Loucy (cell line): ENCODE results near the gene C3orf70.

Experiments
- H2AFZ ChIP-seq: fragments of 200-600 bp; sonication (generic); 2 replicates; pipeline ENCODE4 v1.6.0; 2016; ENCODE audit warnings: antibody characterized with exemption, mild to moderate bottlenecking, low read length, moderate library complexity
- H3F3A ChIP-seq: fragments of 200-600 bp; 2 replicates; pipeline ENCODE4 v1.6.0; 2016; ENCODE audit warnings: antibody characterized with exemption, low read depth, mild to moderate bottlenecking
- H3K27me3 ChIP-seq: fragments of 200-600 bp; sonication (generic); 2 replicates; pipeline ENCODE4 v1.6.1; 2014; ENCODE audit warnings: low read length, mild to moderate bottlenecking; ENCODE audit not compliant: insufficient read depth, poor library complexity, severe bottlenecking
- H3K36me3 ChIP-seq: fragments of 200-600 bp; sonication (generic); 2 replicates; pipeline ENCODE4 v1.6.1; 2016; ENCODE audit warnings: low read length; ENCODE audit not compliant: insufficient read depth
- H3K4me1 ChIP-seq: fragments of 200-600 bp; sonication (generic); 2 replicates; pipeline ENCODE4 v1.5.1; 2014; ENCODE audit warnings: low read length, mild to moderate bottlenecking; ENCODE audit not compliant: insufficient read depth, poor library complexity, severe bottlenecking
- H3K4me2 ChIP-seq: fragments of 200-600 bp; sonication (generic); 2 replicates; pipeline ENCODE4 v1.6.0; 2014; ENCODE audit warnings: antibody characterized with exemption, low read length, low read depth, mild to moderate bottlenecking; ENCODE audit not compliant: poor library complexity, severe bottlenecking
- H3K4me3 ChIP-seq: fragments of 200-600 bp; sonication (generic); 2 replicates; pipeline ENCODE4 v1.5.1; 2014; ENCODE audit warnings: low read length, mild to moderate bottlenecking, mixed read lengths; ENCODE audit not compliant: poor library complexity, severe bottlenecking
- H3K79me2 ChIP-seq: fragments of 200-600 bp; sonication (generic); 2 replicates; pipeline ENCODE4 v1.6.1; 2014; ENCODE audit warnings: low read length; ENCODE audit not compliant: insufficient read depth
- H3K9ac ChIP-seq: fragments of 200-600 bp; sonication (generic); 2 replicates; pipeline ENCODE4 v1.6.0; 2014; ENCODE audit warnings: mild to moderate bottlenecking, low read depth, low read length, moderate library complexity; ENCODE audit not compliant: poor library complexity, severe bottlenecking
- H3K9me2 ChIP-seq: fragments of 200-600 bp; sonication (generic); replicated peaks from 2 replicates; pipeline ENCODE4 v1.6.1; 2016; ENCODE audit warnings: low read depth, low read length, mixed read lengths
- H3K9me3 ChIP-seq: fragments of 200-600 bp; sonication (generic); 2 replicates; pipeline ENCODE4 v1.6.1; 2014; ENCODE audit warnings: mild to moderate bottlenecking, antibody characterized with exemption, low read length, low read depth; ENCODE audit not compliant: insufficient read depth
- H4K20me1 ChIP-seq: fragments of 200-600 bp; sonication (generic); 2 replicates; pipeline ENCODE4 v1.6.0; 2014; ENCODE audit warnings: antibody characterized with exemption, low read length, mild to moderate bottlenecking; ENCODE audit not compliant: insufficient read depth, poor library complexity, severe bottlenecking
- EZH2phosphoT487 ChIP-seq: fragments of 200-600 bp; IDR thresholded peaks from 2 replicates; pipeline ENCODE4 v1.6.1; 2018; ENCODE audit warnings: antibody characterized with exemption, mild to moderate bottlenecking, moderate library complexity, borderline replicate concordance
- TF ChIP-seq, protein P1 (sequence below): fragments of 200-600 bp; sonication (generic); conservative IDR thresholded peaks from 2 replicates; pipeline ENCODE4 v1.5.1; 2014; ENCODE audit warnings: mild to moderate bottlenecking, antibody characterized with exemption, low read length

C3orf70 gene

GRCh38 chr3:185161761-185162160, 8.9 kb upstream of the C3orf70 start:
- Histone ChIP-seq H3K9ac (no peak overlapping the region), H3K36me3 (no peaks in the 10 kb centered on the region), H3K27me3 (no peaks in the 10 kb centered on the region), H3K9me3 (no peaks in the 10 kb centered on the region), H3K4me3 (no peak overlapping the region), H3K9me2 (no peaks in the 10 kb centered on the region), H2AFZ (no peak overlapping the region), H3K4me2 (no peak overlapping the region), H3K79me2 (no peaks in the 10 kb centered on the region), H4K20me1 (no peaks in the 10 kb centered on the region), H3F3A (no peaks in the 10 kb centered on the region), H3K4me1 (no peaks in the 10 kb centered on the region)
- TF ChIP-seq EZH2phosphoT487 = no peak
- TF ChIP-seq, protein P1, sequence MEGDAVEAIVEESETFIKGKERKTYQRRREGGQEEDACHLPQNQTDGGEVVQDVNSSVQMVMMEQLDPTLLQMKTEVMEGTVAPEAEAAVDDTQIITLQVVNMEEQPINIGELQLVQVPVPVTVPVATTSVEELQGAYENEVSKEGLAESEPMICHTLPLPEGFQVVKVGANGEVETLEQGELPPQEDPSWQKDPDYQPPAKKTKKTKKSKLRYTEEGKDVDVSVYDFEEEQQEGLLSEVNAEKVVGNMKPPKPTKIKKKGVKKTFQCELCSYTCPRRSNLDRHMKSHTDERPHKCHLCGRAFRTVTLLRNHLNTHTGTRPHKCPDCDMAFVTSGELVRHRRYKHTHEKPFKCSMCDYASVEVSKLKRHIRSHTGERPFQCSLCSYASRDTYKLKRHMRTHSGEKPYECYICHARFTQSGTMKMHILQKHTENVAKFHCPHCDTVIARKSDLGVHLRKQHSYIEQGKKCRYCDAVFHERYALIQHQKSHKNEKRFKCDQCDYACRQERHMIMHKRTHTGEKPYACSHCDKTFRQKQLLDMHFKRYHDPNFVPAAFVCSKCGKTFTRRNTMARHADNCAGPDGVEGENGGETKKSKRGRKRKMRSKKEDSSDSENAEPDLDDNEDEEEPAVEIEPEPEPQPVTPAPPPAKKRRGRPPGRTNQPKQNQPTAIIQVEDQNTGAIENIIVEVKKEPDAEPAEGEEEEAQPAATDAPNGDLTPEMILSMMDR = no peak

DNA sequence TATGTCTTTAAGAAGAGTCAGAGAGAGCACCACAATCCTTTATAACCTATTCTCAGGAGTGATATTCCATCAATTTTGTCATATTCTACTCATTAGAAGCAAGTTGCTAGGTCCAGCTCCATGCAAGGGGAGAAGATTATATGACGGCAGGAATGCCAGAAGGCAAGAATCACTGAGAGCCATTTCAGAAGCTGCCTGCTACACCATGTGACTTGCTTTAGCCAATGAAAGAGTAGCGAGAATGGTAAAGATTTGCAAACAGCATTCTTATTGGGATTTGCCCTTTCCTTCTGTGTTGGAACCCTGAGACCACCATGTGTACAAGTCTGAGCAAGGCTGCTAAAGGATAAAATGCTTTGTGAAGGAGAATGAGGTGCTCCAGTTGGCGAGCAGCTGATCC, 4.5 kb upstream of the C3orf70 start:
- H3K9me2 ChIP-seq = no peaks in the 10 kb centered on the region
- H3K9ac ChIP-seq = no peak overlapping the region
- H3K9me3 ChIP-seq = no peaks in the 10 kb centered on the region
- H3K27me3 ChIP-seq = no peaks in the 10 kb centered on the region
- H3K4me3 ChIP-seq = no peak overlapping the region
- no peaks in the 10 kb centered on the region for H3K79me2 ChIP-seq
- no peak overlapping the region for H3K4me2 ChIP-seq
- no peaks in the 10 kb centered on the region for H4K20me1 ChIP-seq
- H3K36me3 ChIP-seq = no peaks in the 10 kb centered on the region
- TF ChIP-seq EZH2phosphoT487 = no peak
- TF ChIP-seq, protein P1 = no peak
- no peak overlapping the region for H2AFZ ChIP-seq
- no peaks in the 10 kb centered on the region for H3F3A ChIP-seq
- no peaks in the 10 kb centered on the region for H3K4me1 ChIP-seq

DNA sequence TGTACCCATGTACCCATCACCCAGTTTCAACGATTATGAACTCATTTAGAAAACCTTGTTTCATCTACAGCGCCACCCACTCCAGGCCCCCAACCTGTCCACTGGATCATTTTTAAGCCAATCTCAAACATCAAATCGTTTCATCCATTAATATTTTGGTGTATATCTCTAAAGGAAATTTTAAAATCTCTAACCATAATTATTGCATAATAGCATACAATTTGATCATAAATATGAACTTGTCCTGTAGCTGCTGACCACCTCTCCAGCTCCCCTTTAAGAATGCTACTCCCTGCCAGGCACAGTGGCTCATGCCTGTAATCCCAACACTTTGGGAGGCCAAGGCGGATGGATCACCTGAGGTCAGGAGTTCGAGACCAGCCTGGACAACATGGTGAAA, 2.8 kb upstream of the C3orf70 start:
- no peak overlapping the region for H2AFZ ChIP-seq

DNA sequence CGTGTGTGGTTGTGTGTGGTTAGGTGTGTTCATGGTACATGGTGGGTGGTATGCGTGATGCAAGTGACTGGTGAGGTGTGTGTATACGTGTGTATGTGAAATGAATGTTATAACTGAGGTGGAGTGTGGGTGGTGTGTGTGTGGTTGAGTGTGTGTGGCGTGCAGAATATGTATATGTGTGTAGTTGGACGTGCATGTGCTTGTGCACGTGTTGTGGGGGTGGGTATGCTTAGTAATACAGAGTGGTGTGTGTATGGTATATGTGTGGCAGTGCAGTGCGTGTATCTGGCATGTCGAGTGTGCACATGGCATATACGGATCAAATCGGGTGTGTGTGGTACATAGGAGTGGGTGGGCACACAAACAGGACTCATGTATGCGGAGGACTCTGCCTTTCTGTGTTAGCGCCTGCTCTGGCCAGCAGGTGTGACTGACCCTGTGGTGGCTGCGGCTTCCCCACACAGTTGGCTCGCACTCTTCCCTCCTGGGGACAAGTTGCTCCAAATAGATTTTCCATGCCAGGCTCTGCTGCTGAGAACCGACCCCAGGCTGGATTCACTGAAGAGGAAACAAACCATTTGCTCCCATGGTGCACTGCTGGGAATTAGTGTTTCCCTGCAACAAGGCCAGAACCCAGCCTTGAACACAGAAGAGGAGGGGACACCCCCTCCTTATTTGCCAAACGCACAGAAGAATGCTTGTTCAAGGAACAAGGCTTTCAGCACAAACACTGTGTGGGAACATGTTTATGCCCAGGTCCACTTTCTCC, 1.2 kb upstream of the C3orf70 start:
- no peaks in the 10 kb centered on the region for H3K9me3 ChIP-seq
- no peaks in the 10 kb centered on the region for H3K4me1 ChIP-seq
- no peaks in the 10 kb centered on the region for H3K9me2 ChIP-seq
- H3K4me2 ChIP-seq = no peak overlapping the region
- TF ChIP-seq, protein P1 = no peak
- no peak overlapping the region for H3K4me3 ChIP-seq
- no peaks in the 10 kb centered on the region for H3K79me2 ChIP-seq
- H3K9ac ChIP-seq = no peak overlapping the region
- no peaks in the 10 kb centered on the region for H3K36me3 ChIP-seq
- H3K27me3 ChIP-seq = no peaks in the 10 kb centered on the region
- H4K20me1 ChIP-seq = no peaks in the 10 kb centered on the region
- no peaks in the 10 kb centered on the region for H3F3A ChIP-seq
- no peak overlapping the region for H2AFZ ChIP-seq

More for the DNA sequence above, 2.8 kb upstream of the C3orf70 start:
- Histone ChIP-seq H3K36me3 (no peaks in the 10 kb centered on the region), H3F3A (no peaks in the 10 kb centered on the region), H3K4me1 (no peaks in the 10 kb centered on the region), H4K20me1 (no peaks in the 10 kb centered on the region), H3K9ac (no peak overlapping the region), H3K27me3 (no peaks in the 10 kb centered on the region), H3K9me2 (no peaks in the 10 kb centered on the region), H3K4me2 (no peak overlapping the region), H3K4me3 (no peak overlapping the region), H3K9me3 (no peaks in the 10 kb centered on the region), H3K79me2 (no peaks in the 10 kb centered on the region)
- TF ChIP-seq EZH2phosphoT487 = no peak
